ENCODE data around the gene ZNRF3. TPM values are rescaled to one million over a fixed set of nuclear protein-coding genes. Genes with fewer than 3 reads are reported as not detected.
"Not testable (repeated sequence)": the region's sequence is repeated elsewhere in the genome, so short reads cannot be mapped to it uniquely, and the experiment has no call there.

ZNRF3 gene
- total RNA-seq, 1 donor: 6.9 TPM

GRCh38 chr22:28867191-28867590, 16.2 kb upstream of the ZNRF3 start:
- no peaks in the 10 kb centered on the region for H3K79me2 ChIP-seq (ENCODE audit: insufficient read depth, low read length)
- H4K20me1 ChIP-seq (ENCODE audit: insufficient read depth, low read length): no peaks in the 10 kb centered on the region
- no peak overlapping the region for H3K4me2 ChIP-seq (ENCODE audit: insufficient read depth, low read length)
- no peak overlapping the region for H3K27ac ChIP-seq (ENCODE audit: low read depth, low read length)
- H3K4me1 ChIP-seq (ENCODE audit: insufficient read depth, low read length): no peaks in the 10 kb centered on the region
- no peak overlapping the region for H2AFZ ChIP-seq (ENCODE audit: low read length)
- no peaks in the 10 kb centered on the region for H3K27me3 ChIP-seq (ENCODE audit: insufficient read depth, low read length)
- no peak for TF ChIP-seq CTCF (IDR thresholded peaks at IDR 0.05; ENCODE audit: extremely low read depth, low read depth, low read length)
- no peak for DNase-seq (ENCODE audit: insufficient read length, low spot score, missing footprints)
- H3K4me3 ChIP-seq (ENCODE audit: insufficient read depth, low read length): no peak overlapping the region
- no peaks in the 10 kb centered on the region for H3K9me3 ChIP-seq (ENCODE audit: low read depth, low read length)
- H3K36me3 ChIP-seq (ENCODE audit: insufficient read depth, low read length): no peaks in the 10 kb centered on the region

GRCh38 chr22:28868389-28868788, 15.0 kb upstream of the ZNRF3 start:
- H3K79me2 ChIP-seq (ENCODE audit: insufficient read depth, low read length); H3K4me2 ChIP-seq (ENCODE audit: insufficient read depth, low read length); H3K4me1 ChIP-seq (ENCODE audit: insufficient read depth, low read length); H3K4me3 ChIP-seq (ENCODE audit: insufficient read depth, low read length); H3K36me3 ChIP-seq (ENCODE audit: insufficient read depth, low read length); H2AFZ ChIP-seq (ENCODE audit: low read length); H4K20me1 ChIP-seq (ENCODE audit: insufficient read depth, low read length); H3K27ac ChIP-seq (ENCODE audit: low read depth, low read length); H3K27me3 ChIP-seq (ENCODE audit: insufficient read depth, low read length); H3K9me3 ChIP-seq (ENCODE audit: low read depth, low read length); DNase-seq (ENCODE audit: insufficient read length, low spot score, missing footprints): not testable (repeated sequence)

DNA sequence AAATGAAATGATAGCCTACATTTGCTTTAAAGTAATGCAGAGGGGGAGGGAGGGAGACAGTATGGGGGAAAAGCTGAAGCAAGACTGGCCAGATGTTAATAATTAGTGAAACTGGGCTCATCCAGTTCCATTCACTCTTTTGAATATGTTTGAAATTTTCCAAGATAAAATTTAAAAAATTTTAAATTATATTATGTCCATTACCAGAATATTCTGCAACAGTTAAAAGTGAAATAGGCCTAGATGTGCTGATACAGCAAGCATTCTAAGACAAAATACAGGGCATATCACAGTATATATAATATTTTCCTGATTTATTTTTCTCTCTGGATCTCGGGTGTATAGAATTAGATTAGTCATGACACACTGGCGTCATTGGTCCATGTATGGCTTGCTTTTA, 13.6 kb upstream of the ZNRF3 start:
- H3K4me1 ChIP-seq (ENCODE audit: insufficient read depth, low read length): no peaks in the 10 kb centered on the region

DNA sequence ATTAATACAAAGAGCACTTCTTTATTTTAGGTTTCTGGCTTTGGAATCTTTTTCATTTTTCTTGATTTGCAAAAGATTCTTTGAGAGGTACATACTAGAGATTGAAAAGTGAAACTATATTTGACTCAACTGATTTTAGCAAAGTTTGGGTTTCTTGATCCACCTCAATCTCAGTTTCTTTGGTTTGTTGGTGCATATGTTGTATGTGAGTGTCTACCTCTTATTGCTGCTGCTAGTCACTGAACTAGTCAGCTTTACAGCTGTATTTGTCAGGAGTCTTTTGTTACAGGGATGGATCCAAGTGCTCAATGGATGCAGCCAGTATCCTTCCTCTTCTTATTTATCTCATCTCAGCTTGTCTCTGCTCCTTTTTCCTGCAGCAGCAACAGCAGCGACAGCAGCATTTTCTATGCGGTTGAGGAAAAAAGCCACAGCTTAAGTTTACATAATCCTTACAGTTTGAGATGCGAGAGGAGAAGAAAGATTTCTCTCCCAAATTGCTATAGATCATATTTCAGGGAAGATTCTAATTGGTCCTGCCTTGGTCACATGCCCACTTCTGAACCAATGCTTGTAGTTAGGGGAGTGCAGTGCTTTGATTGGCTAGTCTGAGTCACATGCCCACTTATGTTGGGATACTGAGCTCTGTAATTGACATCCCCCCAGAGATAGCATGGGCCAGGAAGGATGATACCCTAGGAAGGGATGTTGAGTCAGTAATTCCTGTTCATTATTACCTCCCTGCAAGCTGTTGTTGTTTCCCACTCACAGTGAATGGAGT, 10.0 kb upstream of the ZNRF3 start:
- Histone ChIP-seq H2AFZ (ENCODE audit: low read length) (no peak overlapping the region), H3K27ac (ENCODE audit: low read depth, low read length) (no peak overlapping the region), H3K79me2 (ENCODE audit: insufficient read depth, low read length) (no peaks in the 10 kb centered on the region), H3K4me1 (ENCODE audit: insufficient read depth, low read length) (no peaks in the 10 kb centered on the region), H4K20me1 (ENCODE audit: insufficient read depth, low read length) (no peaks in the 10 kb centered on the region), H3K9me3 (ENCODE audit: low read depth, low read length) (no peaks in the 10 kb centered on the region), H3K4me2 (ENCODE audit: insufficient read depth, low read length) (no peak overlapping the region), H3K36me3 (ENCODE audit: insufficient read depth, low read length) (no peaks in the 10 kb centered on the region), H3K4me3 (ENCODE audit: insufficient read depth, low read length) (no peak overlapping the region), H3K27me3 (ENCODE audit: insufficient read depth, low read length) (no peaks in the 10 kb centered on the region)
- no peak for DNase-seq (ENCODE audit: insufficient read length, low spot score, missing footprints)
- no peak for TF ChIP-seq CTCF (IDR thresholded peaks at IDR 0.05; ENCODE audit: extremely low read depth, low read depth, low read length)

More for the DNA sequence above, 13.6 kb upstream of the ZNRF3 start:
- Histone ChIP-seq H3K79me2 (ENCODE audit: insufficient read depth, low read length) (no peaks in the 10 kb centered on the region), H3K4me2 (ENCODE audit: insufficient read depth, low read length) (no peak overlapping the region), H3K36me3 (ENCODE audit: insufficient read depth, low read length) (no peaks in the 10 kb centered on the region), H3K4me3 (ENCODE audit: insufficient read depth, low read length) (no peak overlapping the region), H2AFZ (ENCODE audit: low read length) (no peak overlapping the region), H3K27me3 (ENCODE audit: insufficient read depth, low read length) (no peaks in the 10 kb centered on the region), H4K20me1 (ENCODE audit: insufficient read depth, low read length) (no peaks in the 10 kb centered on the region), H3K27ac (ENCODE audit: low read depth, low read length) (no peak overlapping the region), H3K9me3 (ENCODE audit: low read depth, low read length) (no peaks in the 10 kb centered on the region)
- TF ChIP-seq CTCF (IDR thresholded peaks at IDR 0.05; ENCODE audit: extremely low read depth, low read depth, low read length): no peak
- DNase-seq (ENCODE audit: insufficient read length, low spot score, missing footprints): no peak

All from osteoblast (primary cell).